SH-SY5Y (cell line): ENCODE measurements around the gene VAV3.

Source experiments
- GATA2 ChIP-seq: IDR thresholded peaks from 2 replicates; pipeline ENCODE4 v1.6.1; 2011; ENCODE audit warnings: mild to moderate bottlenecking, low read depth, low read length
- GATA3 ChIP-seq: IDR thresholded peaks from 2 replicates; pipeline ENCODE4 v1.6.1; 2011; ENCODE audit warnings: low read depth, mild to moderate bottlenecking, low read length, moderate library complexity

DNA sequence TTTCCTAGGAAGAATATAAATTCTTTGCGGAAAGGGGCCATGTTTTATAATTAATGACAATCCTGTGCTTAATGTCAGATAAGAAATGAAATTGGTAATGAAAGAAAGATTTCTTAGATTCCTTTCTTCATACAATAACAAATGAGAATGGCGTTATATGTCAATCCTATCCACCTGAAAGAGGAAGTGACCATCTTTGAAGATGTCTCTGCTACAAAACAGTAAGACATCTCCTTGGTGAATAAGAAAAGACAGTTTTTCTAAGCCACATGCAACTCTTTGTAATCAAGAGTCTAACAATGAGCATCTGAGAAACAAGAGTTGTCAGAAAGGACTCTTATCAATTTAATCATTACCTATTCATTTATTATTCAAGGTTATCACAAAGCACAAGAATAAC, 286.0 kb downstream of the VAV3 start:
- no peak for TF ChIP-seq GATA2
- no peak for TF ChIP-seq GATA3
